GM23338 (cell line): ENCODE data around the gene POLR3F. TPM values are rescaled to one million over a fixed set of nuclear protein-coding genes. Genes with fewer than 3 reads are reported as not detected.
A peak's percentile ranks its signal among the peaks of the same experiment; 100 is the strongest.

Source experiments
- ATAC-seq: fragments of 200-7000 bp; cut with Tn5 transposase; 3 replicates; pipeline ENCODE4 v1.9.1; 2020
- DNase-seq: peaks from one replicate; pipeline ENCODE4 v3.0.0-alpha.2; 2015; ENCODE audit warnings: low spot score
- H2AFZ ChIP-seq: fragments of 200-600 bp; sonication (generic); 2 replicates; pipeline ENCODE4 v1.8.0; 2016; ENCODE audit warnings: antibody characterized with exemption, mild to moderate bottlenecking, moderate library complexity
- H3F3A ChIP-seq: fragments of 200-600 bp; sonication (generic); replicated peaks from 2 replicates; pipeline ENCODE4 v1.8.0; 2017; ENCODE audit warnings: antibody characterized with exemption, mixed run types, low read depth
- H3K27ac ChIP-seq: fragments of 200-600 bp; sonication (generic); 2 replicates; pipeline ENCODE4 v1.6.1; 2016; ENCODE audit warnings: low read depth
- H3K27me3 ChIP-seq: fragments of 200-600 bp; sonication (generic); 2 replicates; pipeline ENCODE4 v1.8.0; 2016; ENCODE audit warnings: mild to moderate bottlenecking, mixed run types, moderate library complexity; ENCODE audit not compliant: insufficient read depth
- H3K36me3 ChIP-seq: fragments of 200-600 bp; sonication (generic); 2 replicates; pipeline ENCODE4 v1.8.0; 2016; ENCODE audit warnings: mild to moderate bottlenecking; ENCODE audit not compliant: insufficient read depth
- H3K4me1 ChIP-seq: fragments of 200-600 bp; sonication (generic); 2 replicates; pipeline ENCODE4 v1.8.0; 2016; ENCODE audit warnings: mild to moderate bottlenecking, moderate library complexity; ENCODE audit not compliant: insufficient read depth
- H3K4me2 ChIP-seq: fragments of 200-600 bp; sonication (generic); 2 replicates; pipeline ENCODE4 v1.7.1; 2017; ENCODE audit warnings: mixed run types
- H3K4me3 ChIP-seq: fragments of 200-600 bp; sonication (generic); 2 replicates; pipeline ENCODE4 v1.6.1; 2016; ENCODE audit warnings: mixed run types
- H3K79me2 ChIP-seq: fragments of 200-600 bp; sonication (generic); replicated peaks from 2 replicates; pipeline ENCODE4 v1.8.0; 2017; ENCODE audit warnings: mild to moderate bottlenecking; ENCODE audit not compliant: insufficient read depth
- H3K9me2 ChIP-seq: fragments of 200-600 bp; sonication (generic); 2 replicates; pipeline ENCODE4 v1.8.0; 2017; ENCODE audit not compliant: insufficient read depth
- H4K20me1 ChIP-seq: fragments of 200-600 bp; sonication (generic); replicated peaks from 2 replicates; pipeline ENCODE4 v1.8.0; 2017; ENCODE audit warnings: mild to moderate bottlenecking; ENCODE audit not compliant: insufficient read depth
- H3K27ac Mint-ChIP-seq: 2 replicates; pipeline ENCODE4 v1.8.0; 2020; ENCODE audit warnings: inconsistent platforms, mild to moderate bottlenecking, moderate library complexity, mixed read lengths
- H3K27me3 Mint-ChIP-seq: 3 replicates; pipeline ENCODE4 v1.8.0; 2022; ENCODE audit warnings: low read depth, mild to moderate bottlenecking, moderate library complexity, mixed read lengths, inconsistent platforms; ENCODE audit not compliant: insufficient read depth, poor library complexity
- H3K36me3 Mint-ChIP-seq: 3 replicates; pipeline ENCODE4 v1.8.0; 2021; ENCODE audit warnings: low read depth, mild to moderate bottlenecking, inconsistent platforms, moderate library complexity, mixed read lengths
- H3K4me1 Mint-ChIP-seq: 3 replicates; pipeline ENCODE4 v1.8.0; 2020; ENCODE audit warnings: mild to moderate bottlenecking, inconsistent platforms, mixed read lengths
- H3K4me3 Mint-ChIP-seq: 3 replicates; pipeline ENCODE4 v1.8.0; 2021; ENCODE audit warnings: moderate library complexity, mild to moderate bottlenecking, inconsistent platforms, mixed read lengths
- H3K9me3 Mint-ChIP-seq: 3 replicates; pipeline ENCODE4 v1.8.0; 2020; ENCODE audit warnings: moderate library complexity, mild to moderate bottlenecking, inconsistent platforms, mixed read lengths
- CREB1 ChIP-seq: fragments of 250-450 bp; sonication (Bioruptor Pico); IDR thresholded peaks from 2 replicates; pipeline ENCODE4 v1.5.0; 2020; ENCODE audit warnings: low read depth, mild to moderate bottlenecking, moderate library complexity
- CTCF ChIP-seq, 2 experiments: fragments of 200-600 bp in 1 of 2; sonication (generic) in 1 of 2; conservative IDR thresholded peaks; 2 replicates each; pipeline versions ENCODE4 v1.5.1 to v1.6.1; 2016 to 2017; ENCODE audit warnings: antibody characterized with exemption in 2 of 2, low read depth in 2 of 2, mild to moderate bottlenecking in 2 of 2, moderate library complexity in 1 of 2
- ETS1 ChIP-seq: IDR thresholded peaks from 2 replicates; pipeline ENCODE4 v1.6.1; 2016; ENCODE audit warnings: antibody characterized with exemption
- EZH2 ChIP-seq: fragments of 200-600 bp; sonication (generic); IDR thresholded peaks from one replicate; pipeline ENCODE4 v1.8.0; 2017; ENCODE audit warnings: antibody characterized with exemption, mild to moderate bottlenecking, low read depth; ENCODE audit not compliant: unreplicated experiment
- EZH2phosphoT487 ChIP-seq: fragments of 200-600 bp; sonication (generic); IDR thresholded peaks from one replicate; pipeline ENCODE4 v1.8.1; 2018; ENCODE audit warnings: antibody characterized with exemption; ENCODE audit not compliant: unreplicated experiment
- JUNB ChIP-seq: IDR thresholded peaks from one replicate; pipeline ENCODE4 v1.6.1; 2016; ENCODE audit warnings: antibody characterized with exemption; ENCODE audit not compliant: unreplicated experiment
- NANOG ChIP-seq: IDR thresholded peaks from 2 replicates; pipeline ENCODE4 v1.6.1; 2016; ENCODE audit warnings: antibody characterized with exemption, borderline replicate concordance
- POLR2AphosphoS5 ChIP-seq: IDR thresholded peaks from 2 replicates; pipeline ENCODE4 v1.6.1; 2016; ENCODE audit warnings: antibody characterized with exemption, low read depth
- STAT1 ChIP-seq: IDR thresholded peaks from one replicate; pipeline ENCODE4 v1.6.1; 2016; ENCODE audit warnings: antibody characterized with exemption; ENCODE audit not compliant: unreplicated experiment
- ZNF114 ChIP-seq: fragments of 250-450 bp; sonication (Bioruptor Pico); IDR thresholded peaks from 2 replicates; pipeline ENCODE4 v1.5.0; 2020; ENCODE audit warnings: mild to moderate bottlenecking, moderate library complexity
- ZNF331 ChIP-seq: fragments of 250-450 bp; sonication (Bioruptor Pico); IDR thresholded peaks from 2 replicates; pipeline ENCODE4 v1.5.0; 2020; ENCODE audit warnings: low read depth, mild to moderate bottlenecking, moderate library complexity
- ZNF462 ChIP-seq: fragments of 250-450 bp; sonication (Bioruptor Pico); IDR thresholded peaks from 2 replicates; pipeline ENCODE4 v1.5.0; 2020; ENCODE audit warnings: mild to moderate bottlenecking, moderate library complexity
- polyA plus RNA-seq: library from polyadenylated mRNA; unstranded; fragments of >200 nt; fragmentation: Nextera tagmentation; extraction: Ambion mirVana; gene quantifications from 2 replicates; pipeline ENCODE4 v1.2.1, GENCODE V29; 2016
- total RNA-seq: library from RNA; depleted of rRNA; stranded (reverse); fragments of >200 nt; shearing (Covaris generic); gene quantifications from 2 replicates; pipeline ENCODE4 v1.2.3, GENCODE V29; 2014

POLR3F gene
- total and polyA plus RNA-seq, 2 experiments from 2014 or later, result 11.0 to 30.6 TPM

GRCh38 chr20:18431206-18431605 is 36.0 kb upstream of the POLR3F start (continued):
- TF ChIP-seq ZNF462 (CRISPR knock-in tag) (no peak), STAT1 (no peak), EZH2 (no peak), NANOG (no peak), ZNF114 (CRISPR knock-in tag) (no peak)

GRCh38 chr20:18436847-18437246 is 30.3 kb upstream of the POLR3F start:
- Mint-ChIP-seq H3K9me3 (no peaks in the 10 kb centered on the region), H3K27ac (no peak overlapping the region), H3K4me3 (no peak overlapping the region), H3K4me1 (no peaks in the 10 kb centered on the region; the same call in 1 of the 3 replicates), H3K27me3 (peaks cover 4% of the 10 kb centered on the region), H3K36me3 (no peaks in the 10 kb centered on the region)
- H3F3A ChIP-seq, result no peaks in the 10 kb centered on the region
- H3K36me3 ChIP-seq, result no peaks in the 10 kb centered on the region
- no peak overlapping the region for H3K27ac ChIP-seq
- no peaks in the 10 kb centered on the region for H3K27me3 ChIP-seq
- H3K4me1 ChIP-seq, result no peaks in the 10 kb centered on the region
- no peaks in the 10 kb centered on the region for H4K20me1 ChIP-seq
- no peak overlapping the region for H3K4me3 ChIP-seq
- peak overlapping the region; percentile 77; the same call in 1 of the 2 replicates for H2AFZ ChIP-seq
- DNase-seq, result no peak
- H3K79me2 ChIP-seq, result no peaks in the 10 kb centered on the region
- no peak for ATAC-seq
- no peaks in the 10 kb centered on the region for H3K9me2 ChIP-seq
- H3K4me2 ChIP-seq, result no peak overlapping the region
- no peak for TF ChIP-seq POLR2AphosphoS5
- TF ChIP-seq STAT1, result no peak
- no peak for TF ChIP-seq ETS1
- no peak for TF ChIP-seq CREB1
- TF ChIP-seq EZH2, result no peak
- no peak for TF ChIP-seq ZNF331
- TF ChIP-seq CTCF (conservative IDR thresholded peaks at IDR 0.05; ENCODE audit: low read depth in 2 of 2), result no peak
- TF ChIP-seq NANOG, result no peak
- TF ChIP-seq EZH2phosphoT487, result no peak
- no peak for TF ChIP-seq JUNB
